GM06990 (cell line): Measurements from ENCODE around the gene AMMECR1.

Source experiments
- DNase-seq: peaks from one replicate; pipeline ENCODE4 v3.0.0-alpha.2; 2011; ENCODE audit not compliant: insufficient read length; ENCODE audit errors: extremely low read depth
- H3K27me3 ChIP-seq: replicated peaks from 2 replicates; pipeline ENCODE4 v1.6.0; 2011; ENCODE audit warnings: low read length; ENCODE audit not compliant: control insufficient read depth, insufficient read depth
- H3K36me3 ChIP-seq: 2 replicates; pipeline ENCODE4 v1.5.1; 2011; ENCODE audit warnings: low read length; ENCODE audit not compliant: control insufficient read depth, insufficient read depth
- H3K4me3 ChIP-seq: replicated peaks from 2 replicates; pipeline ENCODE4 v1.5.1; 2011; ENCODE audit warnings: low read depth, mild to moderate bottlenecking, control low read depth, low read length
- CTCF ChIP-seq: IDR thresholded peaks from 2 replicates; pipeline ENCODE4 v1.5.1; 2011; ENCODE audit warnings: low read length, control low read depth, mild to moderate bottlenecking, inconsistent platforms; ENCODE audit not compliant: insufficient read depth, poor library complexity, severe bottlenecking

AMMECR1 gene

GRCh38 chrX:110188701-110189558 is 129.0 kb downstream of the AMMECR1 start:
- Histone ChIP-seq H3K27me3 (no peaks in the 10 kb centered on the region), H3K36me3 (peaks cover 2% of the 10 kb centered on the region; the same call in 1 of the 2 replicates), H3K4me3 (no peak overlapping the region)
- TF ChIP-seq CTCF: no peak
- DNase-seq: no peak

- Histone ChIP-seq H3K27me3 (no peaks in the 10 kb centered on the region), H3K4me3 (no peak overlapping the region), H3K36me3 (no peaks in the 10 kb centered on the region; the same call in 1 of the 2 replicates)
- DNase-seq: no peak
- no peak for TF ChIP-seq CTCF
Observed at GRCh38 chrX:110183314-110183713, 134.6 kb downstream of the AMMECR1 start.

- H3K4me3 ChIP-seq: no peak overlapping the region
- DNase-seq: no peak
- no peak for TF ChIP-seq CTCF
- no peaks in the 10 kb centered on the region for H3K27me3 ChIP-seq
- H3K36me3 ChIP-seq: no peaks in the 10 kb centered on the region; the same call in 1 of the 2 replicates
Observed at GRCh38 chrX:110182865-110183264, 135.0 kb downstream of the AMMECR1 start.

- DNase-seq: no peak
- no peak for TF ChIP-seq CTCF
- no peaks in the 10 kb centered on the region; the same call in 1 of the 2 replicates for H3K36me3 ChIP-seq
- no peak overlapping the region for H3K4me3 ChIP-seq
- no peaks in the 10 kb centered on the region for H3K27me3 ChIP-seq
Observed at GRCh38 chrX:110182362-110182761, 135.5 kb downstream of the AMMECR1 start.

GRCh38 chrX:110181459-110182137 is 136.3 kb downstream of the AMMECR1 start:
- Histone ChIP-seq H3K4me3 (no peak overlapping the region), H3K36me3 (no peaks in the 10 kb centered on the region; the same call in 1 of the 2 replicates), H3K27me3 (no peaks in the 10 kb centered on the region)
- no peak for DNase-seq
- TF ChIP-seq CTCF: no peak
